Omental fat pad (tissue), 4 donors: ENCODE measurements around the gene AGMO. TPM values are rescaled to one million over a fixed set of nuclear protein-coding genes. Genes with fewer than 3 reads are reported as not detected.

Experiments
- ATAC-seq: fragments of 150-250 bp; one replicate; pipeline ENCODE4 v1.9.1; 2016; ENCODE audit warnings: mild to moderate bottlenecking, moderate library complexity; ENCODE audit not compliant: low FRiP score
- DNase-seq: peaks from one replicate; pipeline ENCODE4 v3.0.0-alpha.2; 2019; ENCODE audit warnings: low spot score
- CTCF ChIP-seq, 3 donors: fragments of 450-650 bp; IDR thresholded peaks; one replicate each; pipeline ENCODE4 v1.5.1; 2016 to 2017; ENCODE audit warnings: antibody characterized with exemption in 3 of 3, mild to moderate bottlenecking in 3 of 3, moderate library complexity in 2 of 3
- total RNA-seq, 4 donors: library from RNA; depleted of rRNA; stranded (reverse); fragments of >200 nt; gene quantifications; one replicate each; pipeline ENCODE4 v1.1.0, GENCODE V29; 2016

The AGMO gene
- total RNA-seq, 4 donors from 2014 or later = 2.2 to 21.1 (median 3.9) TPM

GRCh38 chr7:15567036-15567435, 5.2 kb upstream of the AGMO start:
- no peak for ATAC-seq
- no peak for DNase-seq
- no peak for TF ChIP-seq CTCF (IDR thresholded peaks at IDR 0.05)

GRCh38 chr7:15566476-15566875, 4.7 kb upstream of the AGMO start:
- no peak for TF ChIP-seq CTCF (IDR thresholded peaks at IDR 0.05)
- ATAC-seq (no peak), DNase-seq (no peak)

- DNase-seq = no peak
- no peak for ATAC-seq
Measured at GRCh38 chr7:15560968-15561367, 847 bp downstream of the AGMO start.

GRCh38 chr7:15559416-15559928, 2.3 kb downstream of the AGMO start:
- ATAC-seq = no peak

More at GRCh38 chr7:15560968-15561367, 847 bp downstream of the AGMO start:
- no peak for TF ChIP-seq CTCF (IDR thresholded peaks at IDR 0.05)

GRCh38 chr7:15558756-15559155, 3.1 kb downstream of the AGMO start:
- DNase-seq (no peak), ATAC-seq (no peak)
- TF ChIP-seq CTCF (IDR thresholded peaks at IDR 0.05) = no peak

More at GRCh38 chr7:15559416-15559928, 2.3 kb downstream of the AGMO start:
- TF ChIP-seq CTCF (IDR thresholded peaks at IDR 0.05) = no peak
- DNase-seq = no peak

- TF ChIP-seq CTCF (IDR thresholded peaks at IDR 0.05) = no peak
- DNase-seq (no peak), ATAC-seq (no peak)
Measured at GRCh38 chr7:15557686-15558085, 4.1 kb downstream of the AGMO start.

GRCh38 chr7:15557186-15557585, 4.6 kb downstream of the AGMO start:
- no peak for TF ChIP-seq CTCF (IDR thresholded peaks at IDR 0.05)
- ATAC-seq (no peak), DNase-seq (no peak)
